DND-41 (cell line): ENCODE data around the gene TCF19.

Source experiments
- ATAC-seq: fragments of 200-7000 bp; cut with Tn5 transposase; 3 replicates; pipeline ENCODE4 v1.9.1; 2021; ENCODE audit warnings: low read depth; ENCODE audit not compliant: insufficient read depth
- DNase-seq: peaks from one replicate; pipeline ENCODE4 v3.0.0-alpha.2; 2020
- H2AFZ ChIP-seq: 2 replicates; pipeline ENCODE4 v1.6.0; 2012; ENCODE audit warnings: low read depth, low read length
- H3K27ac ChIP-seq: 2 replicates; pipeline ENCODE4 v1.5.1; 2012; ENCODE audit warnings: low read length, inconsistent platforms
- H3K27me3 ChIP-seq: fragments of 200-600 bp; sonication (generic); 2 replicates; pipeline ENCODE4 v1.6.0; 2012; ENCODE audit warnings: low read length, mild to moderate bottlenecking, inconsistent platforms; ENCODE audit not compliant: insufficient read depth, poor library complexity
- H3K36me3 ChIP-seq: 2 replicates; pipeline ENCODE4 v1.5.1; 2012; ENCODE audit warnings: low read length, inconsistent platforms; ENCODE audit not compliant: insufficient read depth
- H3K4me1 ChIP-seq: 2 replicates; pipeline ENCODE4 v1.5.1; 2012; ENCODE audit warnings: mild to moderate bottlenecking, low read length; ENCODE audit not compliant: insufficient read depth
- H3K4me2 ChIP-seq: 2 replicates; pipeline ENCODE4 v1.6.0; 2012; ENCODE audit warnings: mild to moderate bottlenecking, moderate library complexity, low read length, inconsistent platforms; ENCODE audit not compliant: insufficient read depth
- H3K4me3 ChIP-seq, 2 experiments: fragments of 200-600 bp in 1 of 2; shearing (Covaris generic) in 1 of 2; 2 replicates each; pipeline ENCODE4 v1.5.1; 2012 to 2016; ENCODE audit warnings: inconsistent platforms in 2 of 2, low read length in 2 of 2, mild to moderate bottlenecking in 2 of 2, low read depth in 1 of 2, moderate library complexity in 1 of 2
- H3K79me2 ChIP-seq: 2 replicates; pipeline ENCODE4 v1.6.0; 2012; ENCODE audit warnings: low read length, inconsistent platforms; ENCODE audit not compliant: insufficient read depth
- H3K9ac ChIP-seq: 2 replicates; pipeline ENCODE4 v1.6.0; 2012; ENCODE audit warnings: low read depth, mild to moderate bottlenecking, inconsistent platforms, low read length, moderate library complexity
- H3K9me3 ChIP-seq: 2 replicates; pipeline ENCODE4 v1.5.1; 2012; ENCODE audit warnings: low read length, moderate library complexity, mild to moderate bottlenecking, inconsistent platforms; ENCODE audit not compliant: insufficient read depth, severe bottlenecking
- H4K20me1 ChIP-seq: 2 replicates; pipeline ENCODE4 v1.6.0; 2012; ENCODE audit warnings: low read length; ENCODE audit not compliant: insufficient read depth
- CTCF ChIP-seq: IDR thresholded peaks from 2 replicates; pipeline ENCODE4 v1.5.1; 2012; ENCODE audit warnings: borderline replicate concordance, low read length, moderate library complexity, mild to moderate bottlenecking; ENCODE audit not compliant: poor library complexity, severe bottlenecking; ENCODE audit errors: extremely low read depth
- EZH2 ChIP-seq: IDR thresholded peaks from 3 replicates; pipeline ENCODE4 v1.6.1; 2012; ENCODE audit warnings: borderline replicate concordance, low read depth, mild to moderate bottlenecking, moderate library complexity, low read length, inconsistent platforms; ENCODE audit not compliant: severe bottlenecking

Gene TCF19

GRCh38 chr6:31170600-31170881 is 12.2 kb downstream of the TCF19 start, which contains the start of gene POU5F1:
Gene POU5F1, minus strand, starts transcription at chr6:31170682. Its CDS starts 62 bp downstream, at chr6:31170620.
- no peak within 1 kb of the TSS for H3K27ac ChIP-seq
- no peak within 1 kb of the TSS for H3K4me3 ChIP-seq
- no peak within 1 kb of the TSS for H2AFZ ChIP-seq
- DNase-seq (no peak), ATAC-seq (no peak)
- H3K36me3 ChIP-seq = no peaks in the 10 kb centered on the region
- no peak within 1 kb of the TSS for H3K4me2 ChIP-seq
- H3K9me3 ChIP-seq = no peaks in the 10 kb centered on the region
- H3K9ac ChIP-seq = no peak within 1 kb of the TSS
- H3K79me2 ChIP-seq = no peaks in the 10 kb centered on the region
- H3K27me3 ChIP-seq = no peaks in the 10 kb centered on the region
- no peaks in the 10 kb centered on the region for H3K4me1 ChIP-seq
- no peak for TF ChIP-seq CTCF
- no peak for TF ChIP-seq EZH2
- no peaks in the 10 kb centered on the region for H4K20me1 ChIP-seq

GRCh38 chr6:31170987-31171671 is 12.7 kb downstream of the TCF19 start:
- H3K4me1 ChIP-seq = 0 out of 2 replicates have a peak, but pooled peaks cover 3% of the 10 kb centered on the region
- H3K4me3 ChIP-seq = no peak overlapping the region
- H3K9ac ChIP-seq = no peak overlapping the region
- DNase-seq (no peak), ATAC-seq (no peak)
- H3K9me3 ChIP-seq = no peaks in the 10 kb centered on the region
- TF ChIP-seq CTCF (no peak), EZH2 (no peak)
- H3K36me3 ChIP-seq = no peaks in the 10 kb centered on the region
- no peak overlapping the region for H3K4me2 ChIP-seq
- H2AFZ ChIP-seq = no peak overlapping the region
- no peaks in the 10 kb centered on the region for H3K27me3 ChIP-seq
- H3K27ac ChIP-seq = no peak overlapping the region
- H4K20me1 ChIP-seq = no peaks in the 10 kb centered on the region
- H3K79me2 ChIP-seq = no peaks in the 10 kb centered on the region

- H3K27me3 ChIP-seq = no peaks in the 10 kb centered on the region
- TF ChIP-seq CTCF = no peak
- H2AFZ ChIP-seq = no peak overlapping the region
- no peaks in the 10 kb centered on the region for H3K79me2 ChIP-seq
- DNase-seq = no peak
- H3K9ac ChIP-seq = no peak overlapping the region
- no peaks in the 10 kb centered on the region for H3K36me3 ChIP-seq
- ATAC-seq = no peak
- no peaks in the 10 kb centered on the region for H4K20me1 ChIP-seq
- H3K4me1 ChIP-seq = 0 out of 2 replicates have a peak, but pooled peaks cover 3% of the 10 kb centered on the region
- no peak overlapping the region for H3K4me2 ChIP-seq
- H3K27ac ChIP-seq = no peak overlapping the region
- no peak overlapping the region for H3K4me3 ChIP-seq
- no peaks in the 10 kb centered on the region for H3K9me3 ChIP-seq
Measured at GRCh38 chr6:31171931-31172905, 13.8 kb downstream of the TCF19 start.
